ENCODE data around the gene STX11. TPM values are rescaled to one million over a fixed set of nuclear protein-coding genes. Genes with fewer than 3 reads are reported as not detected.

Gene STX11
- total and polyA plus RNA-seq, 10 of the 15 experiments (the other 5 are each of a cell fraction or from before 2014, with no cell fraction given): 0.66 to 38.1 (median 19.8) TPM

DNA sequence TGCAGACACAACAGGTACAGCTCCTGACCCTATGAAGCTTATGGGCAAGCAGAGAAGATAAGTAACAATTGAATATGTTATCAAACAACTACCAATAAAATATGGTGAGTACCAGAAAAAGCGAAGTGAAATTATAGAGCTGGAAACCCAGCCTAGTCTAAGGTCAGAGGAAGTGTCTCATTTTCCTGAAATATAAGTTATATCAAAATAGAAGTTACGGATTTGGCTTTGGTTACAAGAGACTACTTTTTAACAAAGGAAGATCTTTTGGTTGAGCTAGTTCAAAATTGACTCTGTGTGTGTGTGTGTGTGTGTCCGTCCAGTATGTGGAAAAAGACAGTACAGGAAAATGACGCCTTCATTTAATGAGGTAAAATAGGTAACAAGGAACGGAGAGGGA is 8.9 kb downstream of the STX11 start:
- ChIA-PET RAD21 (ENCODE audit: unreplicated experiment) (interaction anchor here (0.7 to 1.0 kb wide), 2 partner anchors 54 to 190 kb away, joined by 3 to 4 read pairs; no protein-coding TSS in a partner anchor), POLR2A (interaction anchor here (0.6 to 1.4 kb wide), 2 partner anchors 9 to 1576 kb away, joined by 3 to 5 read pairs; partner anchors contain the start of gene STX11), SMC1A (ENCODE audit: uncharacterized antibody, unreplicated experiment) (interaction anchor here (0.6 to 1.6 kb wide), 8 partner anchors 8 to 248 kb away, joined by 3 to 5 read pairs (median 3); no protein-coding TSS in a partner anchor), CTCF (interaction anchor here (1.6 to 2.0 kb wide), 5 partner anchors 12 to 54 kb away, joined by 3 to 7 read pairs (median 5); no protein-coding TSS in a partner anchor)
- Histone ChIP-seq H3K9me3 (replicated peaks; ENCODE audit: control insufficient read depth, insufficient read depth, low read length) (no peaks in the 10 kb centered on the region; the same call in 2 of the 3 replicates), H3K27ac (ENCODE audit: control insufficient read depth, insufficient read depth) (no peak overlapping the region), H3K36me3 (ENCODE audit: control insufficient read depth in 2 of 2, insufficient read depth in 2 of 2, low read length in 1 of 2) (peaks cover 4 to 11% of the 10 kb centered on the region in 2 experiments; a peak in 3 of 4 replicates), H3K4me2 (ENCODE audit: control insufficient read depth, insufficient read depth) (no peak overlapping the region), H3K27me3 (replicated peaks in 1 of 2; ENCODE audit: control insufficient read depth in 2 of 2, insufficient read depth in 2 of 2, low read length in 1 of 2) (no peaks in the 10 kb centered on the region), H2AFZ (ENCODE audit: control insufficient read depth, low read depth, low read length) (no peak overlapping the region), H3K4me3 (no peak overlapping the region), H3K79me2 (ENCODE audit: control insufficient read depth, insufficient read depth, low read length) (peaks cover 74% of the 10 kb centered on the region), H3K4me1 (ENCODE audit: control insufficient read depth, insufficient read depth, low read length) (peaks cover 30% of the 10 kb centered on the region), H4K20me1 (ENCODE audit: control insufficient read depth, insufficient read depth) (0 out of 2 replicates have a peak, but pooled peaks cover 3% of the 10 kb centered on the region), H3K9ac (ENCODE audit: control insufficient read depth, insufficient read depth, low read length) (no peak overlapping the region)
- DNase-seq (ENCODE audit: low read depth, low spot score): no peak
- 85% methylated on average over 5 of the region's 5 CpGs for WGBS (ENCODE audit: insufficient coverage, insufficient replicate concordance, low lambda C conversion rate, missing lambda C conversion rate)
- TF ChIP-seq MEF2B (IDR thresholded peaks at IDR 0.05; ENCODE audit: partially characterized antibody, poor library complexity, severe bottlenecking): no peak
- TF ChIP-seq CBX5 (IDR thresholded peaks at IDR 0.05; ENCODE audit: low read depth): no peak
- TF ChIP-seq CHD4 (IDR thresholded peaks at IDR 0.05): no peak
- no peak for TF ChIP-seq IRF4 (IDR thresholded peaks at IDR 0.05; ENCODE audit: low read depth, low read length)
- no peak for TF ChIP-seq IKZF1 (conservative IDR thresholded peaks at IDR 0.05)
- no peak for TF ChIP-seq CREB1 (IDR thresholded peaks at IDR 0.05; ENCODE audit: low read depth)
- TF ChIP-seq, protein P1, sequence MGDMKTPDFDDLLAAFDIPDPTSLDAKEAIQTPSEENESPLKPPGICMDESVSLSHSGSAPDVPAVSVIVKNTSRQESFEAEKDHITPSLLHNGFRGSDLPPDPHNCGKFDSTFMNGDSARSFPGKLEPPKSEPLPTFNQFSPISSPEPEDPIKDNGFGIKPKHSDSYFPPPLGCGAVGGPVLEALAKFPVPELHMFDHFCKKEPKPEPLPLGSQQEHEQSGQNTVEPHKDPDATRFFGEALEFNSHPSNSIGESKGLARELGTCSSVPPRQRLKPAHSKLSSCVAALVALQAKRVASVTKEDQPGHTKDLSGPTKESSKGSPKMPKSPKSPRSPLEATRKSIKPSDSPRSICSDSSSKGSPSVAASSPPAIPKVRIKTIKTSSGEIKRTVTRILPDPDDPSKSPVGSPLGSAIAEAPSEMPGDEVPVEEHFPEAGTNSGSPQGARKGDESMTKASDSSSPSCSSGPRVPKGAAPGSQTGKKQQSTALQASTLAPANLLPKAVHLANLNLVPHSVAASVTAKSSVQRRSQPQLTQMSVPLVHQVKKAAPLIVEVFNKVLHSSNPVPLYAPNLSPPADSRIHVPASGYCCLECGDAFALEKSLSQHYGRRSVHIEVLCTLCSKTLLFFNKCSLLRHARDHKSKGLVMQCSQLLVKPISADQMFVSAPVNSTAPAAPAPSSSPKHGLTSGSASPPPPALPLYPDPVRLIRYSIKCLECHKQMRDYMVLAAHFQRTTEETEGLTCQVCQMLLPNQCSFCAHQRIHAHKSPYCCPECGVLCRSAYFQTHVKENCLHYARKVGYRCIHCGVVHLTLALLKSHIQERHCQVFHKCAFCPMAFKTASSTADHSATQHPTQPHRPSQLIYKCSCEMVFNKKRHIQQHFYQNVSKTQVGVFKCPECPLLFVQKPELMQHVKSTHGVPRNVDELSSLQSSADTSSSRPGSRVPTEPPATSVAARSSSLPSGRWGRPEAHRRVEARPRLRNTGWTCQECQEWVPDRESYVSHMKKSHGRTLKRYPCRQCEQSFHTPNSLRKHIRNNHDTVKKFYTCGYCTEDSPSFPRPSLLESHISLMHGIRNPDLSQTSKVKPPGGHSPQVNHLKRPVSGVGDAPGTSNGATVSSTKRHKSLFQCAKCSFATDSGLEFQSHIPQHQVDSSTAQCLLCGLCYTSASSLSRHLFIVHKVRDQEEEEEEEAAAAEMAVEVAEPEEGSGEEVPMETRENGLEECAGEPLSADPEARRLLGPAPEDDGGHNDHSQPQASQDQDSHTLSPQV (IDR thresholded peaks at IDR 0.05): no peak
- no peak for TF ChIP-seq SREBF2 (IDR thresholded peaks at IDR 0.05; ENCODE audit: low read length)
- no peak for TF ChIP-seq TAF1 (IDR thresholded peaks at IDR 0.05; ENCODE audit: borderline replicate concordance, low read depth, low read length)
- ATAC-seq: no peak
- BruUV-seq (replicated peaks): no TSS peak
- in situ Hi-C loops (cut with MboI) (no loop called here), intact Hi-C loops (cut with micrococcal nuclease; ENCODE audit: unreplicated experiment) (no loop called here)
- FAIRE-seq: no peak

Data from GM12878 (cell line).